ENCODE data around the gene PMPCA.
"Not testable (repeated sequence)": the region's sequence is repeated elsewhere in the genome, so short reads cannot be mapped to it uniquely, and the experiment has no call there.

PMPCA gene

DNA sequence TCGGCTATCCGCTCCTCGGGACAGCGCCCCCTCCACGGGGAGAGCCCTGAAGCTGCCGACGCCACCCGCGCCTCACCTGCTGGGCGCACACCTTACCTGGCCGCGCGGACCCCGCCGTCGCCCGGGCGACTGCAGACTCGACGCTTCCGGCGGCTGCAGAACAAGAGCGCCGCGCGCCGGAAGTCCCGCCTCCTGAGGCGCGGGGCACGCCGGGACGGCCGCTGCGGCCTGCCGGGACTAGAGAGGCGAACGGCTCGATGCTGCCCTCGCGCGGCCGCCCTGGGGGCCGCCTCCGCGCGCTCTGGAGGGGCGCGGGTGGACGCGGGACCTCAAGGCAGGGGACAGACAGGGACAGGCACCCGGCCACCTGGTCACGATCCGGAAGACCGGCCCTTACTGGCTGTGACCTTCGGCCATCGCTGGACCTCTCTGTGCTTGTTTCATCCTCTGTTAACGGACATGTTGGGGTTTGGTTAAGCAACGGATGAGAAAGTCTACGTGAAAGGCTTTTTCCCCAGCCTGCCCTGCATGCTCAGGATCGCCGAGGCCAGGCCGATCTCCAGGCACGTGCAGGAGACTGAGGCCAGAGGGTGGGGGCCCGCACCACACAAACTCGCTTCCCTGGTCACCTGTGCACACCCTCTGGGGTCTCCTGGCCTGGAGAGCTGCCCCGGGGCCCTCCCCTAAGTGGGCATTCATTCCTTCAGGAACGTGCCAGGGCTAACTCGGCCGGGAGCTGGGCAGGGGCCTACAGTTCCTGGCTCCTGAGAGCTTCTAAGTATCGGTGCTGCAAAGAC is 10.2 kb upstream of the PMPCA start, which contains the start of gene SNAPC4:
SNAPC4 (minus strand) TSS at position 133 of the 797 bp plus-strand sequence. CDS start 1,742 bp downstream, outside the sequence.
- peak within 1 kb of the TSS; percentile 86 to 100 (median 94) for H3K4me2 ChIP-seq
- H3K27ac ChIP-seq, result peak within 1 kb of the TSS in 10 of 11 experiments; percentile 60 to 87 (median 76); a peak in 21 of 22 replicates
- H3K27me3 ChIP-seq, result no peaks in the 10 kb centered on the region
- H4K20me1 ChIP-seq, result peaks cover 15 to 66% (median 54%) of the 10 kb centered on the region in 11 experiments; a peak in 21 of 22 replicates
- TF ChIP-seq Cebpa-rat (IDR thresholded peaks at IDR 0.05), result no peak
- H3K36me3 ChIP-seq, result peaks cover 48 to 73% (median 63%) of the 10 kb centered on the region in 11 experiments
- H3K4me1 ChIP-seq, result peaks cover 31 to 44% (median 40%) of the 10 kb centered on the region in 10 experiments
- H3K4me3 ChIP-seq, result peak within 1 kb of the TSS; percentile 84 to 100 (median 94)
- H3K9ac ChIP-seq, result peak within 1 kb of the TSS; percentile 79 to 95 (median 85)
- H3K9me3 ChIP-seq (replicated peaks in 1 of 11), result no peaks in the 10 kb centered on the region

DNA sequence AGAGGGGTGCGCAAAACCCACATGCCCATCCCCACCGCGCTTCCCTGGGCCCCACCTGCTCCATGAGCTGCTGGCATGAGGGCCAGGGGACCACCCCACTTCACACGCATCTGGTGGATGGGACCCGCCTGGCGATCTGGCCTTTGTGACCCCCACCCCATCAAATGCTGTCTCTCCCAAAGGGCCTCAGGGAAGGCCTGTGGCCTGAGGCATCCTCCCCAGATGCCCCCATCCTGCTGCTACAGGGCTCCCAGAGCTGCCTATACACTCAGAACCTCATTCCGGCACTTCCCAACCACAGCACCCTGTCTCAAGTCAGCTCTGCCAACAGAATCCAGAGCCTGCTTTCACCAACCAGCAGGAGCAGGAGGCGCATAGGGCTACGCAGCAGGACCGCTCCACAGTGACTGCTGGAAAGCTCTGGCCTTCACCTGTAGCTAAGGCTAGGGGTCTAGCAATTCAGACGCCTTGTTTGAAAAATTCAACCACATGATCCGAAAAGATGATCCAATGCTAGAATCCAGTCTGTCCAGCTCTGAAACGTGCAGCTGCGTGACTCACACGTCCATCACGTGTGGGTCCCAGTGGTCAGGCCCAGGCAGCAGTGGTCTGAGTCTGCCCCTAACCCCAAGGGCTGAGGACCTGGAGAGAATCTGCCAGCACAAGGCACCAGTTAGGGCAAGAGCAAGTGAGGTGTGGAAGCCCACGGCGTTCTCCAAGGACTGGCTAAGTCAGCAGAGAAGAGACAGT is 9.1 kb upstream of the PMPCA start:
- peak overlapping the region in 8 of 11 experiments; percentile 26 to 95 (median 83); a peak in 9 of 22 replicates for H3K9ac ChIP-seq
- H3K4me1 ChIP-seq, result peaks cover 41 to 54% (median 49%) of the 10 kb centered on the region in 10 experiments
- H4K20me1 ChIP-seq, result peaks cover 18 to 64% (median 47%) of the 10 kb centered on the region in 11 experiments; a peak in 21 of 22 replicates
- no peak overlapping the region for H3K4me3 ChIP-seq
- H3K9me3 ChIP-seq (replicated peaks in 1 of 11), result no peaks in the 10 kb centered on the region
- peak overlapping the region in 1 of 11 experiments; percentile 87; a peak in 2 of 22 replicates for H3K27ac ChIP-seq
- no peaks in the 10 kb centered on the region for H3K27me3 ChIP-seq
- TF ChIP-seq Cebpa-rat (IDR thresholded peaks at IDR 0.05), result no peak
- peaks cover 48 to 72% (median 61%) of the 10 kb centered on the region in 11 experiments for H3K36me3 ChIP-seq
- no peak overlapping the region for H3K4me2 ChIP-seq

DNA sequence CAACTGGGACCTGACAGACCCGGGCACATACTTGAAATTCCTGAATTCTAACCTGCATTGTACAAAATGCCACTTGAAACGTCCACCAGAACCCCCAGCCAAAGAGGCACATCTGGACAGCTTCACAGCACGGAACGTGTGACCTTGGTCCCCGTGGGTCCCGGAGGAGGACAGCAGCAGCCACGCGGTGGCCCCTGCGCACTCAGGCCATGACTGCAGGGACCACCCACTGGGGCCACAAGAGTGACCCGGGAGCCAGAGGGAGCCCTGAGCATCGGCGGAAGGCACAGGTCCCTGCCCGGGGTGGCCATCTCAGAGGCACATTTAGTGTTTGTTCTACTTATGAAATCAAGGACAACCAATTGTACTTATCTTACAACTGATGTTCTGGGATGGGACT is 8.4 kb upstream of the PMPCA start:
- Histone ChIP-seq H3K4me2 (no peak overlapping the region), H3K27ac (no peak overlapping the region), H4K20me1 (peaks cover 18 to 60% (median 44%) of the 10 kb centered on the region in 11 experiments; a peak in 21 of 22 replicates), H3K4me3 (no peak overlapping the region), H3K36me3 (peaks cover 48 to 72% (median 61%) of the 10 kb centered on the region in 11 experiments), H3K9me3 (replicated peaks in 1 of 11) (no peaks in the 10 kb centered on the region), H3K9ac (peak overlapping the region in 1 of 11 experiments; percentile 95; a peak in 1 of 22 replicates), H3K27me3 (no peaks in the 10 kb centered on the region), H3K4me1 (peaks cover 41 to 60% (median 49%) of the 10 kb centered on the region in 10 experiments)
- TF ChIP-seq Cebpa-rat (IDR thresholded peaks at IDR 0.05), result no peak

DNA sequence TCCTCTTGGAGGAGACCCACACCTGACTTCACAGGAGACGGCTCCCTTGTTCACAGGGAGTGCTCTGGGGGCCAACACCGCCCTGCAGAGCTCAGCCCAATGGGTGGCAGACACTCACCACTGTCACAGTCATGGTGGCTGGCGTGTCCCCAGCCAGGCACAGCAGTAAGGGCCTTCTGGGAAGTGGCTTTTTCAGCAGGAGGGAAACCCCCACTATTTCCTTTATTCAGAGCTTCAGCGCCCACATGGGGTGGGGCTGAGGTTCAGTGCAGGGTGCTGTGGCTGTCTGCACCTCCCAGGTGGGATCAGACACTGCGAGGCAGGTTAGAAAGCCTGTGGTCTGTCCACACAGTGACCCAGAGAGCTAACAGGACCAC is 6.9 kb upstream of the PMPCA start:
- H4K20me1 ChIP-seq, result peaks cover 18 to 60% (median 33%) of the 10 kb centered on the region in 11 experiments; a peak in 21 of 22 replicates
- peak overlapping the region; percentile 80 to 90 (median 86) for H3K4me2 ChIP-seq
- H3K36me3 ChIP-seq, result peaks cover 50 to 70% (median 60%) of the 10 kb centered on the region in 11 experiments
- peak overlapping the region in 9 of 11 experiments; percentile 41 to 67 (median 58); a peak in 15 of 22 replicates for H3K27ac ChIP-seq
- H3K9me3 ChIP-seq (replicated peaks in 1 of 11), result no peaks in the 10 kb centered on the region
- H3K4me3 ChIP-seq, result no peak overlapping the region
- H3K9ac ChIP-seq, result peak overlapping the region in 10 of 11 experiments; percentile 48 to 75 (median 62); a peak in 17 of 22 replicates
- H3K4me1 ChIP-seq, result peaks cover 38 to 62% (median 55%) of the 10 kb centered on the region in 10 experiments
- TF ChIP-seq Cebpa-rat (IDR thresholded peaks at IDR 0.05), result no peak
- no peaks in the 10 kb centered on the region for H3K27me3 ChIP-seq

DNA sequence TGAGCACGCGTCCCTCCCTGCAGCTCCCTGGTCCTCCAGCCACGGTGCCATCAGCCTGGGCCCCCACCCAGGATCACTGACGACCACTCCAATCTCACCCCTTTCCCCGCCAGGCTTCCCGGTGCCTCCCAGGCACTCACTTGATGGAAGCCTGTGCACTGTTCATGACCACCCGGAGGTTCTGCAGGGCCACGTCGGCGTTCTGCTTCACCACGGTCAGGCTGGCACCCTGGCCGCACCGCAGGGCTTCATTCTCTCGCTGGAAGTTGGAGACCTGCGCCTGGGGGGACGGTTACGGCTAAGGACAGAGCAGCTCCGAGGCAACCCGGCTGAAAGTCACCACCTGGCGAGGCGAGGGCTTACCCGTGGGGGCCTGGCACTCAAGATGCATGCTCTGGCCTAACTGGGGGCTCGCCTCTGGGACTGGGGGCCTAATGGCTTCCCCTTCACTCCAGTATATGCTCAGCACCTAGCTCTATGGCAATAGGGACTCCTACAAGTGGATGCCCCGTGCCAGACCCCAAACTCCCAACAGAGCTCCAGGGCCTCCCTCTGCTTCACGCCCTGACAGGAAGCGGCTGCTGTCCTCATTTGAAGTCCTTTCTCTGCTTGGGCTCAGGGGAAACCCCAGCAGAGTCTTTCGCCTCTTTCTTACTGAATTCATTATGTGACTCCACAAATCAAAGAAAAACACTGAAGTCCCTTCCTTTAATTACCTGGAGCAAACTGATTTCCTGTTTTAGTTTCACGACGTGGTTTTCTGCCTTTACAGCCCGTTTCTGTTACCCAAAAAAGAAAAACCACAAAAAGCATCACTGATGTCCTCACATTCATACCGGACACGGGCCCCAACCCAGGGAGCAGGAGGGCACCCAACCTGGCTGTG is 6.3 kb upstream of the PMPCA start:
- H3K4me2 ChIP-seq, result peak overlapping the region; percentile 80 to 90 (median 86)
- H3K27ac ChIP-seq, result peak overlapping the region in 10 of 11 experiments; percentile 3 to 67 (median 58); a peak in 18 of 22 replicates
- peak overlapping the region in 3 of 10 experiments; percentile 2 to 33 (median 26); a peak in 2 of 20 replicates for H3K4me3 ChIP-seq
- no peaks in the 10 kb centered on the region for H3K9me3 ChIP-seq (replicated peaks in 1 of 11)
- peak overlapping the region; percentile 24 to 75 (median 62); a peak in 21 of 22 replicates for H3K9ac ChIP-seq
- H3K27me3 ChIP-seq, result no peaks in the 10 kb centered on the region
- peaks cover 38 to 62% (median 55%) of the 10 kb centered on the region in 10 experiments for H3K4me1 ChIP-seq
- H4K20me1 ChIP-seq, result peaks cover 16 to 57% (median 28%) of the 10 kb centered on the region in 11 experiments; a peak in 18 of 22 replicates
- no peak for TF ChIP-seq Cebpa-rat (IDR thresholded peaks at IDR 0.05)
- H3K36me3 ChIP-seq, result peaks cover 50 to 67% (median 60%) of the 10 kb centered on the region in 11 experiments

DNA sequence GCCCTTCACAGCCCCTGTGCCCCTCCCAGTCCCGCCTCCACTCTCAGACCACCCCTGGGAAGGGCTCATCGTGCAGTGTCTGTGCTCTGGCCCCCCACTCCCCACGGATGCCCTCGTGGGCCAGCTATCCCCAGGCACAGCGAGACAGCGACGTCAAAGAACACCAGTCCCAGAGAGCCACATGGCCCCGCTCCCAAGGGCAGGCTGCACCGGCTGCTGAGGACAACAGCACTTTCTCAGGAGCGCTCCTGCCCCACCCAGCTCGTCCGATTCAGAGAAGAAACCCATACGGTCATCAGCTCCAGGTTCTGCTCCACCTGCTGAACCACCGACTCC is 5.7 kb upstream of the PMPCA start:
- H3K27ac ChIP-seq, result peak overlapping the region in 10 of 11 experiments; percentile 3 to 67 (median 58); a peak in 16 of 22 replicates
- peak overlapping the region in 4 of 10 experiments; percentile 2 to 33 (median 18); a peak in 2 of 20 replicates for H3K4me3 ChIP-seq
- H3K4me2 ChIP-seq, result peak overlapping the region; percentile 80 to 90 (median 86)
- H3K36me3 ChIP-seq, result peaks cover 50 to 67% (median 60%) of the 10 kb centered on the region in 11 experiments
- no peak for TF ChIP-seq Cebpa-rat (IDR thresholded peaks at IDR 0.05)
- peaks cover 10 to 51% (median 25%) of the 10 kb centered on the region in 11 experiments; a peak in 17 of 22 replicates for H4K20me1 ChIP-seq
- peak overlapping the region; percentile 24 to 75 (median 62); a peak in 21 of 22 replicates for H3K9ac ChIP-seq
- no peaks in the 10 kb centered on the region for H3K9me3 ChIP-seq (replicated peaks in 1 of 11)
- H3K27me3 ChIP-seq, result no peaks in the 10 kb centered on the region
- peaks cover 43 to 67% (median 59%) of the 10 kb centered on the region in 10 experiments for H3K4me1 ChIP-seq

DNA sequence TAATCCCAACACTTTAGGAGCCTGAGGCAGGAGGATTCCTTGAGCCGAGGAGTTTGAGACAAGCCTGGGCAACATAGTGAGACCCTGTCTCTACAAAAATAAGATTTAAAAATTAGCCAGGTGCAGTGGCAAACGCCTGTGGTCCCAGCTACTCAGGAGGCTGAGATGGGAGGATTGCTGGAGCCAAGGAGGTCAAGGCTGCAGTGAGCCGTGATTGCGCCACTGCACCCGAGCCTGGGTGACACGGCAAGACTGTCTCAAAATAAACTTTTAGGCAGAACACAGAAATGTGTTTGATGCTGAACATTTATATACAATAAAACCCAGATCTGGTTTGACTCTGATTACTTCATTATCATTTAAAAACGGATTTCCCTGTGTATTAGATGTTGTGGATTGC is 5.0 kb upstream of the PMPCA start:
- Histone ChIP-seq H3K4me3 (no peak overlapping the region), H3K36me3 (peaks cover 50 to 67% (median 60%) of the 10 kb centered on the region in 11 experiments), H3K27ac (peak overlapping the region in 6 of 11 experiments; percentile 41 to 67 (median 58); a peak in 6 of 22 replicates), H3K4me1 (peaks cover 46 to 67% (median 57%) of the 10 kb centered on the region in 10 experiments), H3K9ac (peak overlapping the region; percentile 24 to 75 (median 62); a peak in 15 of 22 replicates), H3K9me3 (replicated peaks in 1 of 11) (no peaks in the 10 kb centered on the region), H3K4me2 (peak overlapping the region; percentile 80 to 90 (median 86)), H4K20me1 (peaks cover 8 to 50% (median 23%) of the 10 kb centered on the region in 11 experiments; a peak in 16 of 22 replicates), H3K27me3 (no peaks in the 10 kb centered on the region)
- TF ChIP-seq Cebpa-rat (IDR thresholded peaks at IDR 0.05), result peak in 2 of 11 experiments; percentile 19 to 35; a peak in 1 of 22 replicates

DNA sequence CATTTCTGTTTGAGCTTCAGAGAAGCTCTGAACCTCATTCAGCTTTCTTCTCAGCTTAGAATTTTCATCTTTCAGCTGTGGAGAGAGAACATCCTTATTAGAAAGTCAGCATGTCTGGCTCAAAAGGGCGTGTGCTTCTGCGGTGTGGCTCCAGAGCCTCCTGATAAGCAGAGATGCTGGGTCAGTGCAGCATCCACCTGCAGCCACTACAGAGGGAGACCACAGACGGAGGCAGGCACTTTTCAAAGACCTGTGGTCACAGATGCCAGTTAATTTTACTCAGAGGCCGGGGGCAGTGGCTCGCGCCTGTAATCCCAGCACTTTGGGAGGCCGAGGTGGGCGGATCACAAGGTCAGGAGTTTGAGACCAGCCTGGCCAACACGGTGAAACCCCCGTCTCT is 4.6 kb upstream of the PMPCA start:
- not testable (repeated sequence) for H3K27me3 ChIP-seq; H3K9me3 ChIP-seq (replicated peaks in 1 of 11); H3K4me3 ChIP-seq
- peak overlapping the region in 2 of 11 experiments; percentile 58 to 67; a peak in 3 of 22 replicates for H3K27ac ChIP-seq
- H3K36me3 ChIP-seq, result peaks cover 50 to 66% (median 60%) of the 10 kb centered on the region in 11 experiments
- peaks cover 46 to 64% (median 54%) of the 10 kb centered on the region in 10 experiments for H3K4me1 ChIP-seq
- peak overlapping the region in 9 of 11 experiments; percentile 15 to 75 (median 62); a peak in 12 of 22 replicates for H3K9ac ChIP-seq
- H3K4me2 ChIP-seq, result peak overlapping the region; percentile 16 to 90 (median 85); a peak in 16 of 22 replicates
- H4K20me1 ChIP-seq, result peaks cover 11 to 49% (median 26%) of the 10 kb centered on the region in 11 experiments; a peak in 17 of 22 replicates

DNA sequence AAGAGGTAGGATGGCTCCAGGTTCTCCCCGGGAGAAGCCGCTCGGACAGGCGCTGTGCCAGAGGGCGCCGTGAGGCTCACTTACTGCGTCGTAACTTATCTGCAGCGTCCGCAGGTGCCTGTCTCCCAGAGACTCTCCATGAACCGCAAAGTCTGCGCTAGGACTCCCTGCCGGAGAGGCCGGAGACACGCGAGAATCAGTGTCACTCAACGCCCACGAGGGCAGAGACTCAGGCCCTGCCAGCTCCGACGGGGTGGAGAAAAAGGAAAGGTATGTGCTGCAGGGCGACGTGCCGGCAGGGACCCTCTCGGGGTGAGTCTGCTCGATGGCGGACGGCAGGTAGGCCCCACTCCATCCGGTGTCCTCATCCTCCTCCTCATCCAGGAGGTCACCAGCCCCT is 3.4 kb upstream of the PMPCA start:
- Histone ChIP-seq H4K20me1 (peaks cover 23 to 56% (median 35%) of the 10 kb centered on the region in 11 experiments; a peak in 19 of 22 replicates), H3K4me1 (peaks cover 56 to 71% (median 63%) of the 10 kb centered on the region in 10 experiments), H3K36me3 (peaks cover 44 to 58% (median 52%) of the 10 kb centered on the region in 11 experiments), H3K9ac (peak overlapping the region in 3 of 11 experiments; percentile 1 to 34 (median 4); a peak in 2 of 22 replicates)
- H3K4me3 ChIP-seq; H3K9me3 ChIP-seq (replicated peaks in 1 of 11); H3K27ac ChIP-seq; H3K27me3 ChIP-seq; H3K4me2 ChIP-seq: not testable (repeated sequence)

Measured in BLaER1 treated with 17β-estradiol and CSF1 and Interleukin-3, amounts not matched to agents 10 nM and 100 nM (cell line).